Ovary (tissue), 9 donors: ENCODE results near the gene CFAP68. TPM values are rescaled to one million over a fixed set of nuclear protein-coding genes. Genes with fewer than 3 reads are reported as not detected.

Source experiments
- DNase-seq, 5 donors: peaks; one replicate each; pipeline ENCODE4 v3.0.0-alpha.2; 2019 to 2020
- H3K27ac ChIP-seq, 2 donors: fragments of 200-600 bp; one replicate each; pipeline versions ENCODE4 v1.5.1 to v1.8.0; 2019 to 2022
- H3K27me3 ChIP-seq: fragments of 200-600 bp; one replicate; pipeline ENCODE4 v1.8.0; 2022
- H3K36me3 ChIP-seq: fragments of 200-600 bp; sonication (generic); one replicate; pipeline ENCODE4 v1.5.1; 2019
- H3K4me1 ChIP-seq: one replicate; pipeline ENCODE4 v1.8.1; 2013; ENCODE audit warnings: mild to moderate bottlenecking, moderate library complexity; ENCODE audit not compliant: insufficient read depth
- H3K4me3 ChIP-seq: fragments of 200-600 bp; sonication (generic); one replicate; pipeline ENCODE4 v1.5.1; 2017
- H3K9me3 ChIP-seq, 2 donors: fragments of 200-600 bp in 1 of 2; sonication (generic) in 1 of 2; one replicate each; pipeline versions ENCODE4 v1.5.1 to v1.8.1; 2013 to 2019; ENCODE audit warnings: mild to moderate bottlenecking in 1 of 2, moderate library complexity in 1 of 2
- CTCF ChIP-seq, 3 donors: fragments of 450-650 bp in 2 of 3; fragments of 200-600 bp in 1 of 3; IDR thresholded peaks; one replicate each; pipeline versions ENCODE4 v1.5.1 to v1.8.0; 2016 to 2022; ENCODE audit warnings: antibody characterized with exemption in 3 of 3, mild to moderate bottlenecking in 1 of 3
- EP300 ChIP-seq: sonication (generic); formaldehyde crosslinking; IDR thresholded peaks from one replicate; pipeline ENCODE4 v1.6.1; 2017; ENCODE audit warnings: antibody characterized with exemption
- POLR2A ChIP-seq: fragments of 450-650 bp; IDR thresholded peaks from one replicate; pipeline ENCODE4 v1.6.1; 2017; ENCODE audit warnings: antibody characterized with exemption, mild to moderate bottlenecking, moderate library complexity
- WGBS, 3 donors: extraction: QIAGEN DNeasy Blood & Tissue Kit in 1 of 3; methylation state at CpG; one replicate each; pipeline versions ENCODE4 v1.1.5 to v1.1.7; 2013 to 2017; 5-methylcytosine and 5-hydroxymethylcytosine counted together
- intact Hi-C, 4 donors: fragments of 100-400 bp; cut with DNase I; formaldehyde crosslinking; loops; one replicate each; pipeline versions ENCODE4 v1.11.0 to v1.15.1; 2022 to 2023
- polyA plus RNA-seq, 2 donors: library from polyadenylated mRNA; stranded (reverse); fragments of 200-250 nt in 1 of 2; fragments of 350-450 nt in 1 of 2; fragmentation: Illumina TruSeq in 1 of 2; extraction: RNeasy Lipid Tissue Mini Kit (QIAGEN cat#74804) in 1 of 2; gene quantifications; one replicate each; pipeline ENCODE4 v1.2.3, GENCODE V29; 2013 to 2014
- total RNA-seq, 7 donors: library from RNA; depleted of rRNA in 2 of 7; stranded (reverse); fragments of >200 nt in 2 of 7; fragmentation: NEBNext Ultra II Directional in 3 of 7; extraction: Animal tissue kit (Norgen Biotek cat#: 25700) in 3 of 7; gene quantifications; one replicate each; pipeline versions ENCODE4 v1.1.0 to v1.2.4, GENCODE V29; 2016 to 2023
- donor health status: DM: no; HTN: no; CAD: no; lungs with moderate emphysema.
- donor health status: DM: no; HTN: no; CAD: no.
- donor health status: Bipolar disorder and iron deficiency.
- donor health status: DM: yes; HTN: yes; CAD: no.
- donor health status: DM: no; HTN: no; CAD: no.
- donor health status: DM: yes; HTN: yes; CAD: no.

CFAP68 gene
- total and polyA plus RNA-seq, 9 donors: 11.6 to 70.1 (median 28.3) TPM

- no peaks in the 10 kb centered on the region for H3K9me3 ChIP-seq
- no peak overlapping the region for H3K4me3 ChIP-seq
- intact Hi-C loops: no loop called here
- 93 to 96% (median 94%) methylated on average over 8 of the region's 8 CpGs for whole genome bisulfite sequencing, 3 donors
- H3K27me3 ChIP-seq: no peaks in the 10 kb centered on the region
- DNase-seq: no peak
- H3K4me1 ChIP-seq: no peaks in the 10 kb centered on the region
- no peaks in the 10 kb centered on the region for H3K36me3 ChIP-seq
- H3K27ac ChIP-seq: no peak overlapping the region
- TF ChIP-seq CTCF (IDR thresholded peaks at IDR 0.05) (no peak), EP300 (no peak), POLR2A (no peak)
Observed at GRCh38 chr11:111851067-111851466, 28.3 kb upstream of the CFAP68 start.

GRCh38 chr11:111851636-111852035 lies 27.7 kb upstream of the CFAP68 start:
- H3K4me1 ChIP-seq: no peaks in the 10 kb centered on the region
- no peak overlapping the region for H3K4me3 ChIP-seq
- TF ChIP-seq CTCF (IDR thresholded peaks at IDR 0.05) (no peak), EP300 (no peak), POLR2A (no peak)
- H3K36me3 ChIP-seq: no peaks in the 10 kb centered on the region
- intact Hi-C loops: no loop called here
- no peak for DNase-seq
- H3K27me3 ChIP-seq: no peaks in the 10 kb centered on the region
- H3K27ac ChIP-seq: no peak overlapping the region
- no peaks in the 10 kb centered on the region for H3K9me3 ChIP-seq

GRCh38 chr11:111852103-111852502 lies 27.2 kb upstream of the CFAP68 start:
- Histone ChIP-seq H3K4me1 (no peaks in the 10 kb centered on the region), H3K27ac (no peak overlapping the region), H3K9me3 (no peaks in the 10 kb centered on the region), H3K27me3 (no peaks in the 10 kb centered on the region), H3K4me3 (no peak overlapping the region), H3K36me3 (no peaks in the 10 kb centered on the region)
- WGBS, 3 donors: 64 to 73% (median 70%) methylated on average over 2 of the region's 2 CpGs
- no peak for DNase-seq
- intact Hi-C loops: no loop called here
- TF ChIP-seq POLR2A (no peak), EP300 (no peak), CTCF (IDR thresholded peaks at IDR 0.05) (no peak)

GRCh38 chr11:111855506-111855905 lies 23.8 kb upstream of the CFAP68 start:
- H3K9me3 ChIP-seq: no peaks in the 10 kb centered on the region
- no peaks in the 10 kb centered on the region for H3K36me3 ChIP-seq

More at GRCh38 chr11:111855506-111855905, 23.8 kb upstream of the CFAP68 start:
- no peaks in the 10 kb centered on the region for H3K4me1 ChIP-seq
- TF ChIP-seq EP300 (no peak), CTCF (IDR thresholded peaks at IDR 0.05) (no peak), POLR2A (no peak)
- no peaks in the 10 kb centered on the region for H3K27me3 ChIP-seq
- H3K4me3 ChIP-seq: no peak overlapping the region
- intact Hi-C loops: no loop called here
- DNase-seq: no peak
- no peak overlapping the region for H3K27ac ChIP-seq
